ENCODE data around the gene DIAPH3.

DIAPH3 gene

DNA sequence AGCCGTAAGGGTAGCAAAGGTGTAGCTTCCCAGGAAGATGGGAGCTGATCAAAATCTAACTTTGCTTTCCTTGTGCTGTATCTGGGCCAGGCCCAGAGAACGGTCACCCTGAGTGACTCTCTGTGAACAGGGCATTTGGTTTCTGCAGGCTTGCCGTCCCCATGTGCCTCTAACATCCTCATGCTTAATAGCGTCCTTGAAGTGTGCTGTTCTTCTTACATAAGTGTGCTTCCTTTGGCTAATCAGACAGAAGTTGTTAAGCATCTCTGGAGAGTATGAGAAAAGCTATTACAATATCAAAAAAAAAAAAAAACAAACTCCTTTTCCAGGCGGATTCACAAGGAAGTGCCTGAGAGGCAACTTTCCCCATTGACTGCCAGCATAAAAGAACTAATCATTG is 503.7 kb downstream of the DIAPH3 start:
- no peak for DNase-seq

- DNase-seq, result no peak
Observed at GRCh38 chr13:59658738-59659330, 504.9 kb downstream of the DIAPH3 start.

GRCh38 chr13:59658027-59658737 is 505.5 kb downstream of the DIAPH3 start:
- no peak for DNase-seq

DNA sequence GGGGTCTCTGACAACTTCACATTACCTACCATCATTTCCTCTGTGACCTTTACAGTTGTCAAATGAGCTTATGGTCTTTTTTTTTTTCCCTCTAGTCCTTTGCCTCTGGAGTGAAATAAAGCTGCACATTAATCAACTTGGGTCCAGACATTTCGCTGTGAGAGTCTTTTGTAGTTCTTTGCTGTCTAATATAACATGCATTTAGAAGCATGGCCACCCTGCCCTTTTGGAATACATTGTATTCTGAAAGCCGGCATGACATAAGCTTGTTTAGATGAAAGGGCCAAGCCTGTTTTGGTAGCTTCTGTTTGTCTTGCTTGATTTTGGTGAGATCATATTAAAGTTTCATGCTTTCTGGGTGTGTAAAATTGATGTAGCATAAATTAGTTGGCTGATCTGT is 509.8 kb downstream of the DIAPH3 start:
- DNase-seq, result no peak

DNA sequence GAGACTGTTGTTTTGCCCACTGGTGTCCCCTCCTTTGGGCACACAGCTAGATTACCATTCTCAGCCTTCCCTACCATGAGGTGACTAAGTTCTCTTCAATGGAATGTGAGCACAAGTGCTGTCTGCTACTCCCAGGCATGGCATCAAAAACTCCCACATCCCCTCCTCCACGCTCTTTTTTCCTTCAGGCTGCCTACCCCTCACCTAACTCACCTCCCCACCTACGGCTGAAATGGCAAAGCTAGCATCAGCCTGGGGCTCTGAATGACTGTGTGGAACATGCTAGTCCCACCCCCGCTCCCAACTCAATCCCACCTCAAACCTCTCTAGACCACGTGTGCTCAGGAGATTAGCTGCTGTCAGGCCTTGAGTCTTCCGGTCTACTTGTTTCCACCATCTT is 512.2 kb downstream of the DIAPH3 start:
- no peak for DNase-seq

GRCh38 chr13:59643906-59644626 is 519.7 kb downstream of the DIAPH3 start:
- DNase-seq, result no peak

- no peak for DNase-seq
Observed at GRCh38 chr13:59643364-59643841, 520.3 kb downstream of the DIAPH3 start.

GRCh38 chr13:59641817-59642216 is 521.9 kb downstream of the DIAPH3 start:
- DNase-seq, result no peak

- no peak for DNase-seq
Observed at GRCh38 chr13:59641261-59641660, 522.5 kb downstream of the DIAPH3 start.

- no peak for DNase-seq
Observed at GRCh38 chr13:59638404-59638803, 525.3 kb downstream of the DIAPH3 start.

DNA sequence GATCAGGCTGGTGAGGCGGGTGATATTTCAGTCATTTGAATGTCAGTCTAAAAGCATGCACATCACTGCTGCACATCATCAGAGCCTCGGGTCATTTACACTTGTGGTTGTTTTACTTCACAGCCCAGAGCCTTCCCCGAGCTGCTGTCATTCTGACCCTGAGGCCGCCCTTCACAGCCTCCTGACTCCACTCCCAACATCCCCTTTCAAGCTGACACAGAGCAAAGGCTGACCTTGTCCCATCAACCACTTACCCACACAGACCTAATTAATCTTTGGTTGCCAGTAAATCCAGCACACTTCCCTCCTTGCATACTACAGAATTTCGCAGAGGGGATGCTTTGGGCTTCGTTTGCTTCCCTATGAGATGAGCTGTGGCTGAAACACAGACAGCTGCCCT is 528.1 kb downstream of the DIAPH3 start:
- no peak for DNase-seq

DNA sequence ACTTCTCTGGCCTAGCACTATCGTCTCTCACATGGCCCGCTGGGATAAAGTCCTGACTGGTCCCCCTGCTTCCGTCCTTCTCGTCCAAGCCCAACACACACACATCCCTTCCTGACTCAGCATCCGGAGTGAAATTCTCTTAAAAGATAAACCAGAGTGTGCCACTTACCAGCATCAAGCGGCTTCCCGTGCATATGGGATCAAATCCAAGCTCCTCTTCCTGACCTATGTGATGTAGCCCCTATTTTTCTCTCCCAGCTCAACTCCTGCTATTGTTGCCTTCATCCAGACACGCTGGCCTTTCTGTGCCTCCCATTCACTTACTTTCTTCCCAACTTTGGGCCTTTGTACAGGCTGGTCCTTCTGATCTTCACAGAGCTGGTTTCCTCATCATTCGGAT is 530.4 kb downstream of the DIAPH3 start:
- DNase-seq, result no peak

- DNase-seq, result no peak
Observed at GRCh38 chr13:59631271-59631670, 532.5 kb downstream of the DIAPH3 start.

DNA sequence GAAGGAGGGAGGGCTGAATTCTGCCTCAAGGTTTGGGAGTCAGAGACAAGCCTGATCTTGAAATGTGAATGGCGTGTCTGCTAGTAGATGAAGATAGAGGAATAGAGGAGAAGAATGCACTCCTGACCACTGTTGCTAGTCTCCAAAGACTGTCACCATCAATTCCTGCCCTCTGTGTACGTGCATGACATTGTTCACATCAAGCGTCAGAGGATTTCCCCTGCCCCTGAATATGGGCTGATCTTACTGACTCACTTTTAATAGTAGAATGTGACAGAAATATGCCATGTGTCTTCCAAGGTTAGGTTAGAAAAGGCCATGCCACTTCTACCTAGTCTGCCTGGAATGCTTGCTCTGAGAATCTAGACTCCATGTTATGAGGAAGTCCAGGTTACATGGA is 538.6 kb downstream of the DIAPH3 start:
- DNase-seq, result no peak

DNA sequence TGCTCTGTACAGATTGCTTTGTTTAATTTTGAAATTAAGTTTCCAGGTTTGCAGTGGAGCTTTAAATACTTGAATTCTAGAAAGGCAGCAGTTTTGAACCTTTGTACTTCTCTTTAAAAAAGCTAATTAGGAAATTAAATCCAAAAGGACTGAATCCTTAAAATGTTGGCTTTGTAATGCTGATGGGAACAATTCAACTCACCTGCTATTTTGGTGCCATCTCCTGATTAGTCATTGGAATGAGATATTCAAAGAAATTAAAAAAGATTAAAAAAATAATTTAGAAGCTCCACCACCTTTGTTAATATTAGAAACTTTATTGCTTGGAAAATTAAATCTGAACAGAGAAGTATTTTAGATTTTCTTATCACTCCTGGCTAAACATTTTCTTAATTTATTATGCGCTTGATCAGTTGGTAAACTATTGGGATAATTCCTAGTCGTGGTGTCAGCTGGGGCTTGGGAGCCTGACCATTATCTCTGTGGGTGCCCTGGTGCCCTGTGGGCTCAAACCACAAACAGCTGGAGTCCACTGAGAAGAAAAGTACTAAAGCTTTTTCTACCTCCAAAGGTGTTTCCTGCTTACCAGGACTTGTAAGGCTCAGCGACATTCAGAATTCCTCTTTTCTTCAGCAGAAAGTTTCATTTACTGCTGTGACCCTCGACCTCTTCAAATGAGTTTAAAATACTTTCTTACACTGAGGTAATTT is 540.4 kb downstream of the DIAPH3 start:
- DNase-seq, result no peak

DNA sequence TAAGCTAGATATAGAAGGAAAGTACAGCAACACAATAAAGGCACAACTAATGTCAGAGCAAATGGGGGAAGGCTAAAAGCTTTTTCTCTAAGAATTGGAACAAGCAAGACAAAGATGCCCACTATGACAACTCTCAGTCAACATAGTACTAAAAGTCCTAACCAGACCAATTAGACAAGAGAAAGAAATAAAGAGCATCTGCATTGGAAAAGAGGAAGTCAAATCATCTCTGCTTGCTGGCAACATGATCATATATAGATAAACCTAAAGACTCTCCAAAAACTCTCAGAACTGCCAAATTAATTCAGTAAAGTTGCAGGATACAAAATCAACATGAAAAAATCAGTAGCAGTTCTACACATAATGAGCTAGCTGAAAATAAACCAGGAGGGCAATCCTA is 542.0 kb downstream of the DIAPH3 start:
- DNase-seq, result no peak
